Measurements from ENCODE around the gene METTL5. TPM values are rescaled to one million over a fixed set of nuclear protein-coding genes. Genes with fewer than 3 reads are reported as not detected.
"Not testable (repeated sequence)": the region's sequence is repeated elsewhere in the genome, so short reads cannot be mapped to it uniquely, and the experiment has no call there.

METTL5 gene
- total RNA-seq, 2 donors from 2014 or later: 39.8 to 40.9 TPM

DNA sequence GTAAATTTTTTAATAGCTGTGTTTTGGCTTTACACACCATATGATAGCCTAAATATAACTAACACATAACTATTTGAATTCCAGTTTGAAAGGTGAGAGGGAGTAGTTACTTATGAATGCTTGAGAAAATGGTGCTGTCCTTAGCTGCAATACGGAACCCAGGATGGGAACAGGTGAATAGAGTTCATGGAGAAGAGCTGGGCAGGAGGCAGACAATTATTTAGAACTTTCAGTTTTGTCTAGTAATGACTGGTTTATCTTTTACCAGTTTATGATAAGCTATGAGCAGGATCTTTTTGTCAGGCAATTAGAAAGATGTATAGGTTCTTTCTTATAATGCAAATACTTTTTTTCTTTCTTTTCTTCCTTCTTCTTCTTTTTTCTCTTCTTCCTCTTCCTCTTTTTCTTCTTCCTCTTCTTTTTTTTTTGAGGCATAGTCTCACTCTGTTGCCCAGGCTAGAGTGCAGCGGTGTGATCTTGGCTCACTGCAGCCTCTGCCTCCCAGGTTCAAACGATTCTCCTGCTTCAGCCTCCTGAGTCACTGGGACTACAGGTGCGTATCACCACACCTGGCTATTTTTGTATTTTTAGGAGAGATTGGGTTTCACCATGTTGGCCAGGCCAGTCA lies 28.4 kb upstream of the METTL5 start:
- Histone ChIP-seq H3K36me3 (no peaks in the 10 kb centered on the region), H3K27ac (no peak overlapping the region), H3K27me3 (no peaks in the 10 kb centered on the region), H3K4me1 (no peaks in the 10 kb centered on the region), H3K4me3 (no peak overlapping the region), H3K9ac (ENCODE audit: low read depth in 2 of 2, low read length in 2 of 2) (no peak overlapping the region), H3K9me3 (no peaks in the 10 kb centered on the region)
- intact Hi-C loops (cut with DNase I): no loop called here
- TF ChIP-seq, protein P1, sequence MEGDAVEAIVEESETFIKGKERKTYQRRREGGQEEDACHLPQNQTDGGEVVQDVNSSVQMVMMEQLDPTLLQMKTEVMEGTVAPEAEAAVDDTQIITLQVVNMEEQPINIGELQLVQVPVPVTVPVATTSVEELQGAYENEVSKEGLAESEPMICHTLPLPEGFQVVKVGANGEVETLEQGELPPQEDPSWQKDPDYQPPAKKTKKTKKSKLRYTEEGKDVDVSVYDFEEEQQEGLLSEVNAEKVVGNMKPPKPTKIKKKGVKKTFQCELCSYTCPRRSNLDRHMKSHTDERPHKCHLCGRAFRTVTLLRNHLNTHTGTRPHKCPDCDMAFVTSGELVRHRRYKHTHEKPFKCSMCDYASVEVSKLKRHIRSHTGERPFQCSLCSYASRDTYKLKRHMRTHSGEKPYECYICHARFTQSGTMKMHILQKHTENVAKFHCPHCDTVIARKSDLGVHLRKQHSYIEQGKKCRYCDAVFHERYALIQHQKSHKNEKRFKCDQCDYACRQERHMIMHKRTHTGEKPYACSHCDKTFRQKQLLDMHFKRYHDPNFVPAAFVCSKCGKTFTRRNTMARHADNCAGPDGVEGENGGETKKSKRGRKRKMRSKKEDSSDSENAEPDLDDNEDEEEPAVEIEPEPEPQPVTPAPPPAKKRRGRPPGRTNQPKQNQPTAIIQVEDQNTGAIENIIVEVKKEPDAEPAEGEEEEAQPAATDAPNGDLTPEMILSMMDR (IDR thresholded peaks at IDR 0.05): no peak
- no peak for DNase-seq

DNA sequence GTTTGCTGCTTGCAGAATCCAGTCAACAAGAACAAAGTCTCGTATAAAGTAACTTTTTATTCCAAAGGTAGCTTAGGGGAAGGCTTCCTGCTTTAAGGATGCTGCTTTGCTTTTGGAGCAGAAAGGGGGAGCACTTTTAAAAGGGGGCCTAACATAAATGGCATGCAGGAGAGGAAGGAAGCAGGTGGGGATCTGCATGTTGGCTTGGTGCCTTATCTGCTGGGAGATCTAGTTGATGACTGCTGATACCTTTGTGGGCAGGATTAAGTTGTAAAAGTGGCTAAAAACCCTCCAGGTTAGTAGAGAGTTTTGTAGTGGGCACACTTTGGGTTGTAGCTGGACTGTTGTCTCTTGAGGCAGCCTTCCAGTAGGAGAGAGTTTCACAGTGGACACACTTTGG lies 25.0 kb upstream of the METTL5 start:
- H3K9ac ChIP-seq (ENCODE audit: low read depth in 2 of 2, low read length in 2 of 2): no peak overlapping the region
- DNase-seq: no peak
- no peaks in the 10 kb centered on the region for H3K27me3 ChIP-seq
- H3K4me3 ChIP-seq: no peak overlapping the region
- H3K4me1 ChIP-seq: no peaks in the 10 kb centered on the region
- H3K36me3 ChIP-seq: no peaks in the 10 kb centered on the region
- no peak overlapping the region for H3K27ac ChIP-seq
- intact Hi-C loops (cut with DNase I): no loop called here
- TF ChIP-seq, protein P1 (IDR thresholded peaks at IDR 0.05): no peak
- no peaks in the 10 kb centered on the region for H3K9me3 ChIP-seq

DNA sequence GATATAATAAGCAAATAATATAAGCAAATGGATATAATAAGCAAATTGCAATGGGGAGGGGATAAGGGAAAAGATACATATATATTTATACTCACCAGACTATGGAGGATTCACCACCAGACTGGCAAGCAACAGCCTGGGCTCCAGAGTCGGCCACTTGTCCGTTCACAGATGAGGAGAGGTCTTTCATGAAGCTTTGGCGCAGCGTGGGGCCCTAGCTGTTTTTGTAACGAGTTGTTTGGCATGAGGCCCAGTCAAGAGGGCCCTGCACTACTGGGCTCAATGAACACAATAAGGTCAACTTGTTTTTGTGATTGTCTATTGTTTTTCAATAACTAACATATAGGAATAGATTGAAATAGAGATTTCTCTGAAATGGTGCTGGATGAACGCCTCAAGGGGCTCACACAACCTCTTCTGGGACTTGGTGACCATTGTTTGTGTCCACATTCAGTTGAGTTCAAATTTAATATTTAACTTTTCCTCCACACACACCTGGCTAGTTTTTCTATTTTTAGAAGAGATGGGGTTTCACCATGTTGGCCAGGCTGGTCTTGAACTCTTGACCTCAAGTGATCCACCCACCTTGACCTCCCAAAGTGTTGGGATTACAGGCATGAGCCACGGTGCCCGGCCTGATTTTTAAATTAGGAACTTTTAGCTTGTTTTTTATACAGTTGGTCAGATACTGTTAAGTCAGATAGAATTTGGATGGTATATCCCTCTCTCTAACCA lies 24.4 kb upstream of the METTL5 start:
- H3K27ac ChIP-seq; DNase-seq; H3K4me3 ChIP-seq; H3K4me1 ChIP-seq; H3K9ac ChIP-seq (ENCODE audit: low read depth in 2 of 2, low read length in 2 of 2); H3K9me3 ChIP-seq; H3K36me3 ChIP-seq; H3K27me3 ChIP-seq; intact Hi-C loops (cut with DNase I): not testable (repeated sequence)

DNA sequence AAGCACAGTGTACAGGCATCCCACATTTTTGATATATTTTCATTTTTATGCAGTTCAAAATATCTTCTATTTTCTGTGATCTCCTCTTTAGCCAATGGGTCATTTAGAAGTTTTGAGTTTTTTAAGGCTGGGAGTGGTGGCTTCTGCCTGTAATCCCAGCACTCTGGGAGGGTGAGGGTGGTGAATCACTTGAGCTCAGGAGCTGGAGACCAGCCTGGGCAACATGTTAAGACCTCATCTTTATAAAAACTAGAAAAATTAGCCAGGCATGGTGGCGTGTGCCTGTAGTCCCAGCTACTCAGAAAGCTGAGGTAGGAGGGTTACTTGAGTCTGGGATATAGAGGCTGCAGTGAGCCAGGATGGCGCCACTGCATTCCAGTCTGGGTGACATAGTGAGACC lies 20.3 kb upstream of the METTL5 start:
- H3K36me3 ChIP-seq: no peaks in the 10 kb centered on the region

DNA sequence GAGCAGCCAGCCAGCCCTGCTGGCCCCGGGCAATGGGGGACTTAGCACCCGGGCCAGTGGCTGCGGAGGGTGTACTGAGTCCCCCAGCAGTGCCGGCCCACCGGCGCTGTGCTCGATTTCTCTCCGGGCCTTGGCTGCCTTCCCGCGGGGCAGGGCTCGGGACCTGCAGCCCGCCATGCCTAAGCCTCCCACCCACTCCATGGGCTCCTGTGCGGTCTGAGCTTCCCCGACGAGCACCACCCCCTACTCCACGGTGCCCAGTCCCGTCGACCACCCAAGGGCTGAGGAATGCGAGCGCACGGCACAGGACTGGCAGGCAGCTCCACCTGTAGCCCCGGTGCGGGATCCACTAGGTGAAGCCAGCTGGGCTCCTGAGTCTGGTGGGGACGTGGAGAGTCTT lies 16.9 kb upstream of the METTL5 start:
- H3K36me3 ChIP-seq; H3K27me3 ChIP-seq; intact Hi-C loops (cut with DNase I); H3K4me3 ChIP-seq; H3K4me1 ChIP-seq; H3K9ac ChIP-seq (ENCODE audit: low read depth in 2 of 2, low read length in 2 of 2); H3K9me3 ChIP-seq; H3K27ac ChIP-seq; DNase-seq: not testable (repeated sequence)

More for the DNA sequence above, 20.3 kb upstream of the METTL5 start:
- Histone ChIP-seq H3K27me3 (no peaks in the 10 kb centered on the region), H3K9ac (ENCODE audit: low read depth in 2 of 2, low read length in 2 of 2) (no peak overlapping the region), H3K9me3 (no peaks in the 10 kb centered on the region), H3K27ac (no peak overlapping the region), H3K4me3 (no peak overlapping the region), H3K4me1 (no peaks in the 10 kb centered on the region)
- TF ChIP-seq, protein P1 (IDR thresholded peaks at IDR 0.05): no peak
- DNase-seq: no peak
- intact Hi-C loops (cut with DNase I): no loop called here

DNA sequence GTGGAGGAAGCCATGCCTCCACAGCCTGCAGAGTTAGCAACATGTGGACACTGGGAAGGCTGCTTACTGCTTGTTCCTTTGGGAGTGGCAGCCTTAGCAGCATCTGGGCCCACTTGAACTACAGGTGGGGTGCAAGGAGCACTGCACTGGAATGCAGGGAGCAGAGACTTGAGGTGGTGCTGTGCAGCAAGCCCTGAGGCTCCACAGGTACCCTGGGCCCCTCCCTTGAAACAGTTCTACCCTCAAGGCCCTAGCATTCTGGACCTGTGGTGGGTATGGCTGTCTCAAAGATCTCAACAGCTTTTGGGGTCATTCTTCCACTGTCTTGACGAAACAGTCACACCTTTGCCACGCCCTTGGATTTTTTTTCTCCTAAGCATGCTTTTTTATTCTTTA lies 16.0 kb upstream of the METTL5 start:
- no peaks in the 10 kb centered on the region for H3K36me3 ChIP-seq
- no peaks in the 10 kb centered on the region for H3K4me1 ChIP-seq
- no peaks in the 10 kb centered on the region for H3K9me3 ChIP-seq
- no peak overlapping the region for H3K9ac ChIP-seq (ENCODE audit: low read depth in 2 of 2, low read length in 2 of 2)
- intact Hi-C loops (cut with DNase I): no loop called here
- H3K27me3 ChIP-seq: no peaks in the 10 kb centered on the region
- H3K4me3 ChIP-seq: no peak overlapping the region
- H3K27ac ChIP-seq: no peak overlapping the region
- TF ChIP-seq, protein P1 (IDR thresholded peaks at IDR 0.05): no peak
- no peak for DNase-seq
